GM12892 (cell line): Measurements from ENCODE around the gene TOR4A.

Experiments
- DNase-seq: peaks from one replicate; pipeline ENCODE4 v3.0.0; 2011; ENCODE audit not compliant: insufficient read length
- FAIRE-seq: peaks from 2 replicates; lab custom pipeline; 2011; peaks lifted over from hg19 to GRCh38; lab: Jason Lieb, UNC
- POLR2A ChIP-seq: IDR thresholded peaks from 2 replicates; pipeline ENCODE4 v1.6.1; 2011; ENCODE audit warnings: low read depth, low read length, control low read depth
- POLR2AphosphoS5 ChIP-seq: IDR thresholded peaks from 2 replicates; pipeline ENCODE4 v1.6.1; 2011; ENCODE audit warnings: low read depth, low read length, control low read depth
- TAF1 ChIP-seq: IDR thresholded peaks from 2 replicates; pipeline ENCODE4 v1.6.1; 2011; ENCODE audit warnings: low read depth, mild to moderate bottlenecking, control low read depth, low read length, borderline replicate concordance

TOR4A gene

GRCh38 chr9:137280474-137281344, 3.2 kb downstream of the TOR4A start:
- DNase-seq: no peak
- FAIRE-seq: no peak
- TF ChIP-seq POLR2A (no peak), POLR2AphosphoS5 (no peak), TAF1 (no peak)

- no peak for TF ChIP-seq TAF1
- TF ChIP-seq POLR2AphosphoS5: no peak
- TF ChIP-seq POLR2A: no peak
- FAIRE-seq: no peak
These were observed 4.0 kb downstream of the TOR4A start for GRCh38 chr9:137281345-137282116.

DNA sequence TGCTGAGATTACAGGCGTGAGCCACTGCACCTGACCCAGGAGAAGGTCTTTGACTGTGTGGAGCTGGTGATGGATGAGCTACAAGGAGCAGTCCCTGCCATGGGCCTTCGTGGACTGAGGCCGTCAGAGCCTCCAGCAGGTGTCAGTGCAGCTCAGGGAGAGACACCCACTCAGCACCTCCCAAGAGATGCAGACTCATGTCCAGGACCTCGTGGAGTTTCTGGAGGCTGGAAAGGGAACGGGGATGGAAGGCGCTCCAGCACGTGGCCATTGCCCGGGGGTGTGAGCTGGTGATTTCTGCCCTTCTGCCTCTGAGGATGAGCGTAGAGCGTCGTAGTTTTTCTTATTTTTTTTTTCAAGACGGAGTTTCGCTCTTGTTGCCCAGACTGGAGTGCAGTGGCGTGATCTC, 9.5 kb downstream of the TOR4A start:
- FAIRE-seq (no peak), DNase-seq (peak; percentile 61)
- no peak for TF ChIP-seq POLR2AphosphoS5
- TF ChIP-seq TAF1: no peak
- TF ChIP-seq POLR2A: no peak

More at GRCh38 chr9:137281345-137282116, 4.0 kb downstream of the TOR4A start:
- DNase-seq: no peak

DNA sequence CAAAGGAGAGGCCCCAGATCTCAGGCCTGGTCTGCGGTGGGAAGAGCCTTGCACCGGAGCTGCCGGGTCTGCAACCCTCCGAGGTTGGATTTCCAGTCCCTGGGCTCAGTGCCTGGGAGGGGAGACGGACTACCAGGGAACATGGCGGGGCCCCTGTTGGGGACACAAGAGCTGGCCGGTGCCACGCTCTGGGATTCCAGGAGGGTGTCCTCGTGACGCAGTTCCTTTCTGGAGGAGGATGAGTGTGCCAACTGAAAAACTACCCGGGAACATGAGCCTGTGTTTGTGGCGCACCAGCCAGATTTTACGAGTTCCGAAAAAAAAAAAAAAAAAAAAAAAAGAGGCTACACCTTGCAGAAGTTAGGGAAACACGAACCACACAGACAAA, 15.6 kb downstream of the TOR4A start:
- FAIRE-seq (no peak), DNase-seq (no peak)
- TF ChIP-seq POLR2AphosphoS5 (no peak), TAF1 (no peak), POLR2A (no peak)

DNA sequence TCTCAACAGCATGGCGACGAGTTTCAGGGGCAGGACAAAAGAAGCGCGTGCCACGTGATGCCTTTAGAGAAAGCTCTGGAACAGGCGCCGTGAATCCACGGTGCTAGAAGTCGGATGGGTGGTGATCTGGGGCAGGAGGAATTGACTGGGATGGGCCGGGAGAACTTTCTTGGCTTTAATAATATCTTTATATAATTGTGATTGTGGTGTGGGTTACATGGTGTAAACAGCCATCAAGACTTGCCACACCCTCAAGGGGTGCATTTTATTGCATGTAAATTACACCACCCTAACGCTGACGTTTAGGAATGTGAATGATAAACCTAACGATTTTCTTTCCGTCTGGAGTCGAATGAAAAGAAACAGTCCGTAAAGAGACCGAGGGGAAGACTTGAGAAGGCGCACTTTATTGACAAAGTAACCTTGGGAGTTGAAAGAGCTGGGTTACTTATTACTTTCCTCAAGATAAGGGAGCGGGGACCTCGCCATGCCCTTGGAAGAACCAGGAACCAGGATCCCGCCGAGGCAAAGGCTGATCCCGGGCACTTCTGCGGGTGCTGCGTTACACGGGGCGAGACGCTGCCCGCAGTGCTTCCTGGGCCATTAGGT, 16.1 kb downstream of the TOR4A start:
- TF ChIP-seq POLR2A: no peak
- TF ChIP-seq POLR2AphosphoS5: no peak
- TF ChIP-seq TAF1: no peak
- FAIRE-seq (no peak), DNase-seq (no peak)

DNA sequence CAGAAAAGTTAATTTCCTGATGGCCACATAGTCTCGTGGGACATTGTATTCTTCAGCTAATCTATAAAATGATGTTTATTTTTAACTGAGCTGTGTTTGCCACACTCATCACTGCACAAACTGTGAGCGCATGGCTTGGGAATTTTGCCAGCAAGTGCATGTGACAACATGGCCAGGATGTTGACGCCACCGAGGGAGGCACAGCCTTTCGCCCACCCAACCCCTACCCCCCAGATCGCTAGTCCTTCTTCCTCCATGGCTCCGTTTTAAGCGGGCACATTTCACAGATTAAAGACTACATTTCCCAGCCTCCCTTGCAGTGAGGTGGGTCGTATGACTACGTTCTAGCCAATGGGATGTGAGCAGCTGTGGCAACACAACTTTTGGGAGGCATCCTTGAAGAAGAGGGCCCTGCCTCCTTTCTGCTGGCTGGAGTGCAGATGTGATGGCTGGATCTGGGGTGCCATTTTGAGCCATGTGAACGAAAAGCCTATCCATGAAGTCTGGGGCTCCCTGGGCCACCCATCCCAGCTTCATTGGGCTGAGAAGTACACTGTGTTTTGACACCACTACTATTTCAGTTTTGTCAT, 16.7 kb downstream of the TOR4A start:
- FAIRE-seq (no peak), DNase-seq (no peak)

GRCh38 chr9:137294681-137295237, 17.2 kb downstream of the TOR4A start:
- DNase-seq: no peak

More for the DNA sequence above, 16.7 kb downstream of the TOR4A start:
- no peak for TF ChIP-seq TAF1
- TF ChIP-seq POLR2AphosphoS5: no peak
- TF ChIP-seq POLR2A: no peak

DNA sequence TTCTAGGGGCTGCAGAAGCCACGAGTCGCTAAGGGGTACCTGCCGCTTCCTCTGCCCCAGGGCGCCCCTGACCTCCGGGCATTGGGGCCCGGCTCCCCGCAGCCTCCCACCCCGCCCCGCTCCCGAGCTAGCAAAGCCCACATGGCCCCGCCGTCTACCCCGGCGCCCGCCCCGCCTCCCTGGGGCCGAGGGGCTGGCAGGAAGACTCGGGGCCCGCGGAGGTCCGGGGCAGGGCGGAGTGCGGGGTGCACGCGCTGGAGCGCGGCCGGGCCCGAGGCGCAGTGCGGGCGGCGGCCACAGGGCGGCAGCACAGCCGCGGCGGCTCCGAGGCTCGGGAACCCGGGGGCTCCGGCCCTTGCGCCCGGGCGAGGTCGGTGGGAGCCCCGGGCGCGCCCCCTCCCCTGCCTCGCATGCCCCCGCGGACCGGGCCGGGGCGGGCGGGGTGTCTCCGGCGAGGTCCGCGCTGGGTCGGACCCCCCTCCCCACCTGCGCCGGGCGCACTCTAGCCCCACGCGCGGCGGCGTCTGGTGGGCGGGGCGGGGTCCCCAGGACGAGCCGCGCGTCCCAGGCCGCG, 17.8 kb downstream of the TOR4A start:
- no peak for TF ChIP-seq POLR2AphosphoS5
- TF ChIP-seq POLR2A: no peak
- TF ChIP-seq TAF1: no peak
- no peak for FAIRE-seq
- peak; percentile 95 for DNase-seq

More at GRCh38 chr9:137294681-137295237, 17.2 kb downstream of the TOR4A start:
- TF ChIP-seq POLR2AphosphoS5 (no peak), TAF1 (no peak), POLR2A (no peak)
- no peak for FAIRE-seq

DNA sequence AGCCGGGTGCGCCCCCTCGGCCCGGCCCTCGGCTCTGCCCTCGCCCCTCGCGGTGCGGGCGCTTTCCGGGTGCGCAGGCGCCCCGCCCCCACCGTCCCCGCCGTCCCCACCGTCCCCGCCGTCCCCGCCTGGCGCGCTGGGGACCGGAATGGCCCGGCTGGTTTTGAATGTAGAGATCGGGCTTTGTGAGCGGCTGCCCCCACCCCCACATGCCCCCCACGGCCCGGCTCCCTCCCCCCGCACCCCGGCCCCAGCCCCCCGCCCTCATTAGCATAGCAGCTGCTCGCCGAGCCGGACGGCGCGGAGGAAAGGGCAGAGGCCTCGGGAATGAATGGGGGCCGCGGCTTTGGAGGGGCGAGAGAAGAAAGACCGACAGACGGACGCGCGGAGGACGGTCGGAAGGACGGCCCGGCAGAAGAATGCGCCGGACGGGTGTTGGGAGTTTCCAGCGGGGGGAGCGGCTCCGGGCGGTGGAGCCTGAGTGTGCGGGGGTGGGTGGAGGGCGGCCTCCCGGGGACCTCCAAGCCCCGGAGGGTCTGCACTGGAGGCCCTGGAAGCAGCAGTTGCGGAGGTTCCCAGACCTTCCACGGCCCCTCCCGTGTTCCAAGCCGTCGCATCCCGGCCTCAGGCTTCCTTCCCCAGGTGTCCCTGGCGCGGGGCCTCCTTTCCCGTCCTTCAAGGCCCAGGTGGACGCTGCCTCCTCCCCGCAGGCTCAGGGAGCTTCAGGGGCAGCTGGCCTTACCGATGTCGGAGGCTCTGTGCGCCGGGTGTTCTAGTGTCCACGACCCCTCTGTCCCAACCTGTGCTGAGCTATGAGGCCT, 18.5 kb downstream of the TOR4A start:
- DNase-seq (no peak), FAIRE-seq (no peak)
- TF ChIP-seq POLR2AphosphoS5: no peak
- no peak for TF ChIP-seq TAF1
- TF ChIP-seq POLR2A: no peak

- FAIRE-seq (no peak), DNase-seq (no peak)
These were observed 19.4 kb downstream of the TOR4A start for GRCh38 chr9:137296670-137297664.

More at GRCh38 chr9:137296670-137297664, 19.4 kb downstream of the TOR4A start:
- TF ChIP-seq POLR2A (no peak), POLR2AphosphoS5 (no peak), TAF1 (no peak)
